Nephron progenitor cell (in vitro differentiated cells): ENCODE measurements around the gene DCLK2.

ENCODE experiments used
- DNase-seq: peaks from one replicate; pipeline ENCODE4 v3.0.0; 2021
- H3K27ac Mint-ChIP-seq: 2 replicates; pipeline ENCODE4 v1.8.0; 2021; ENCODE audit warnings: mild to moderate bottlenecking, moderate library complexity, mixed read lengths
- H3K27me3 Mint-ChIP-seq: 2 replicates; pipeline ENCODE4 v1.8.0; 2021; ENCODE audit warnings: mild to moderate bottlenecking, low read depth, mixed read lengths; ENCODE audit not compliant: poor library complexity
- H3K36me3 Mint-ChIP-seq: 2 replicates; pipeline ENCODE4 v1.8.0; 2021; ENCODE audit warnings: low read depth, mixed read lengths
- H3K4me1 Mint-ChIP-seq: 2 replicates; pipeline ENCODE4 v1.8.0; 2021; ENCODE audit warnings: mixed read lengths
- H3K4me3 Mint-ChIP-seq: 2 replicates; pipeline ENCODE4 v1.8.0; 2021; ENCODE audit warnings: mild to moderate bottlenecking, moderate library complexity, mixed read lengths
- H3K9me3 Mint-ChIP-seq: 2 replicates; pipeline ENCODE4 v1.8.0; 2021; ENCODE audit warnings: mild to moderate bottlenecking, moderate library complexity, mixed read lengths
- TF ChIP-seq, protein P1 (sequence below): fragments of 200-600 bp; sonication (generic); IDR thresholded peaks from 2 replicates; pipeline ENCODE4 v1.5.0; 2021; ENCODE audit warnings: antibody characterized with exemption

Gene DCLK2

DNA sequence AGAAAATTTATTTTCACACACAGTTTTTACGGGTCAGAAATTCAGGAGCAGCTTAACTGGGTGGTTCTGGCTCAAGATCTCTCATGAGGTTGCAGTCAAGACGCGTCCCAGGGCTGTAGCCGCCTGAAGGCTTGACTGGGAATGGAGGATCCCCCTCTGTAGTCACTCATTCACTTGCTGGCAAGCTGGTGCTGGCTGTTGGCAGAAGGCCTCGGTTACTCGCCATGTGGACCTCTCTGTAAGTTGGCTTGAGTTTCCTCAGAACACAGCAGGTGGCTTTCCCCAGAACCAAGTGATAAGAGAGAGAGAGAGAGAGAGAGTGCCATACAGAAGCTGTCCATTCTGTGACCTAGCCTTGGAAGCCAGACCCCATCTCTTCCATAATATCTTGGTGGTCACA lies 132.8 kb downstream of the DCLK2 start:
- H3K4me1 Mint-ChIP-seq: peaks cover 35% of the 10 kb centered on the region
- H3K9me3 Mint-ChIP-seq: no peaks in the 10 kb centered on the region
- TF ChIP-seq, protein P1, sequence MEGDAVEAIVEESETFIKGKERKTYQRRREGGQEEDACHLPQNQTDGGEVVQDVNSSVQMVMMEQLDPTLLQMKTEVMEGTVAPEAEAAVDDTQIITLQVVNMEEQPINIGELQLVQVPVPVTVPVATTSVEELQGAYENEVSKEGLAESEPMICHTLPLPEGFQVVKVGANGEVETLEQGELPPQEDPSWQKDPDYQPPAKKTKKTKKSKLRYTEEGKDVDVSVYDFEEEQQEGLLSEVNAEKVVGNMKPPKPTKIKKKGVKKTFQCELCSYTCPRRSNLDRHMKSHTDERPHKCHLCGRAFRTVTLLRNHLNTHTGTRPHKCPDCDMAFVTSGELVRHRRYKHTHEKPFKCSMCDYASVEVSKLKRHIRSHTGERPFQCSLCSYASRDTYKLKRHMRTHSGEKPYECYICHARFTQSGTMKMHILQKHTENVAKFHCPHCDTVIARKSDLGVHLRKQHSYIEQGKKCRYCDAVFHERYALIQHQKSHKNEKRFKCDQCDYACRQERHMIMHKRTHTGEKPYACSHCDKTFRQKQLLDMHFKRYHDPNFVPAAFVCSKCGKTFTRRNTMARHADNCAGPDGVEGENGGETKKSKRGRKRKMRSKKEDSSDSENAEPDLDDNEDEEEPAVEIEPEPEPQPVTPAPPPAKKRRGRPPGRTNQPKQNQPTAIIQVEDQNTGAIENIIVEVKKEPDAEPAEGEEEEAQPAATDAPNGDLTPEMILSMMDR: no peak
- H3K4me3 Mint-ChIP-seq: no peak overlapping the region
- no peak for DNase-seq
- H3K27me3 Mint-ChIP-seq: peaks cover 12% of the 10 kb centered on the region
- H3K36me3 Mint-ChIP-seq: peaks cover 4% of the 10 kb centered on the region
- no peak overlapping the region for H3K27ac Mint-ChIP-seq

DNA sequence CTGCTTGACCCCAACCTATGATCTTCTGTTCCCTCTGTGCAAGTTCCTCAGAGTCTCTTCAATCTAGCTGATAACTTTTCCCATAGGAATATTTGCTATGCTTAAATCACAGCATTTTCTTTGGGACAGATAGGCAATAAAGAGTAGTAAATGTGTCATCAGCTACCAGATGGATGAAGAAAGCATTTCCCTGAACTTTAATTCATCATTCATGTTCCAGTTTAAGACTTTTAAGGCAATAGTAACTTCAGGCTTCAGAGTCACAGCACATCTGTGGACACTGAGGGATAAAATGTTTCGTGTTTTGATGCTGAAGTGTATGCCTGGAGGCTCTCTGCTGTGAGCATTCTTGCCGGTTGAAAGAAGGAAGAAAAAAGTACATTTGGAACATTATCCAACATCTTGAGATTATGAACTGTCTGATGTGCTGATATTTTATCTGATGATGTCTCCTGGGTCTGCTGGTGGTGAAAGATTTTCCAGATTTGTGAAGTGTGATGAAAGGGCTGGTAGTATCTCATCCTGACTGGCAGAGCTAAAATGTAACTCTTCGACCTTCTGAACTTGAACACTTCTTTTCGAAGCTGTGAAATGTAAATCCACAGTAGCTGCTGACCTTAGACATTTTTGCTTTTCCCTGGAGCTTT lies 133.7 kb downstream of the DCLK2 start:
- TF ChIP-seq, protein P1: no peak
- H3K27me3 Mint-ChIP-seq: peaks cover 12% of the 10 kb centered on the region
- H3K27ac Mint-ChIP-seq: peak overlapping the region; percentile 41
- no peaks in the 10 kb centered on the region for H3K9me3 Mint-ChIP-seq
- H3K36me3 Mint-ChIP-seq: peaks cover 4% of the 10 kb centered on the region
- DNase-seq: no peak
- H3K4me3 Mint-ChIP-seq: no peak overlapping the region
- H3K4me1 Mint-ChIP-seq: peaks cover 39% of the 10 kb centered on the region

DNA sequence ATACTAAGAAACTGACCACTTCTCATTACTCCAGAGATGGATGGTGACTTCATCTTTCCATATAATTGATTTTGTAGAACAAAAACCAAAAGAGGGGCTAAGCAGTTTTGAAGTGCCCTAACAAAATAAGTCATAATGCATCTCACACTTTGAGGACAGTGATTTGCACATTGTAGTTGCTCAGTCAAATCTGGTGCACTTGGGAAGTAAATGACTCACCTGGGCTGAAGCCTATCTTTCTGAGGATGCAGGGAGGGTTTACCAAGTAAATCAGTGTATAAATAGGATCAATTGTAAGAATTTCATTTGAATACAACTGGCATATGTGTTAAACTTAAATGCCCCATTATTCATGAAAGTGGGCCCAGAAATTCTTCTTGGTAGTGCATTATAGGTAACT lies 134.2 kb downstream of the DCLK2 start:
- Mint-ChIP-seq H3K4me3 (no peak overlapping the region), H3K27me3 (peaks cover 8% of the 10 kb centered on the region), H3K4me1 (peaks cover 45% of the 10 kb centered on the region), H3K36me3 (peaks cover 4% of the 10 kb centered on the region), H3K27ac (no peak overlapping the region), H3K9me3 (no peaks in the 10 kb centered on the region)
- TF ChIP-seq, protein P1: no peak
- DNase-seq: no peak

DNA sequence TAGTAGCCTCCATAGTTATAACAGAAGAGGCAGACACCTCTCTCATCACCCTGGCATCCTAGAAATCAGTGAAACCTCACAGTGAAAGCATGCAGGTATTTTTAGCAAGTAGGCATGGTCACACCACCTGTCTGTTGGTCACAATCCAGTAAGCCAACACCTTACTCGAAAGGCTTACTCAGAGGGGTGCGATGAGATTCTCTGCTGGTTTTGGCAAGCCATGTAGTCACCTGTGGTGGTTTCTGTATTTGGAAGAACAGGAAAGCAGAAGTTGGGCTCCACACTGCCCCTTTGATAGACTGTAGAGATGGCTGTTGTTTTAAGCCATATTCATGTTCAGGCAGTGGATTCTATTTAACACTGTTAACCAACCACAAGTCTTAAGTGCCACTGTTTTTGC lies 134.7 kb downstream of the DCLK2 start:
- Mint-ChIP-seq H3K4me1 (peaks cover 49% of the 10 kb centered on the region), H3K36me3 (peaks cover 4% of the 10 kb centered on the region), H3K27me3 (peaks cover 7% of the 10 kb centered on the region), H3K9me3 (no peaks in the 10 kb centered on the region), H3K27ac (no peak overlapping the region), H3K4me3 (no peak overlapping the region)
- DNase-seq: no peak
- TF ChIP-seq, protein P1: no peak

- TF ChIP-seq, protein P1: no peak
- Mint-ChIP-seq H3K4me1 (peaks cover 46% of the 10 kb centered on the region), H3K9me3 (no peaks in the 10 kb centered on the region), H3K27me3 (peaks cover 1% of the 10 kb centered on the region), H3K4me3 (no peak overlapping the region), H3K36me3 (peaks cover 4% of the 10 kb centered on the region), H3K27ac (peak overlapping the region; percentile 44)
- DNase-seq: no peak
These were observed 137.4 kb downstream of the DCLK2 start for GRCh38 chr4:150215601-150216000.

DNA sequence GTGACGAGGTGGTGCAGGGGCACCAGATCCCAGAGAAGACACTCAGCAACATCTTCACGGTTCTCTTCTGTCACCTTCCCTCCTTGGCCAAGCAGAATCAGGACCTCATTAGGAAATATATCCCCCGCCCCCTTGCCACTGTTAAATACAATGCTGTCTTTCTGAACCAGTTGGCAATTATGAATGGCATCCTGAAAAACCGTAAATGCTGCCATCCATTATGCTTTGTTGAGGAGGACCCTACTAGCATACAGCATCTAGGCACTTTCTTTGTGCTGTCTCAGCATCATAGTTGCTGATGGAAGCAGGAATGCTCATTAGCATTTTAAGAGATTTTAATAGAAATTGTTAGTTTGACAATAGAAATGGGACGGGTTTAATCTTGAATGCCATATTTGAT lies 138.5 kb downstream of the DCLK2 start:
- H3K27ac Mint-ChIP-seq: no peak overlapping the region
- TF ChIP-seq, protein P1: no peak

More for the DNA sequence above, 138.5 kb downstream of the DCLK2 start:
- peaks cover under 1% of the 10 kb centered on the region for H3K36me3 Mint-ChIP-seq
- no peaks in the 10 kb centered on the region for H3K27me3 Mint-ChIP-seq
- H3K4me1 Mint-ChIP-seq: peaks cover 37% of the 10 kb centered on the region
- no peak overlapping the region for H3K4me3 Mint-ChIP-seq
- no peaks in the 10 kb centered on the region for H3K9me3 Mint-ChIP-seq
- DNase-seq: no peak
